HG02623 (cell line): ENCODE results near the gene TBX1.

Experiments used
- ATAC-seq: cut with Tn5 transposase; IDR thresholded peaks from one replicate; pipeline ENCODE4 v1.9.1; 2021; ENCODE audit warnings: moderate library complexity; ENCODE audit not compliant: unreplicated experiment

Gene TBX1

DNA sequence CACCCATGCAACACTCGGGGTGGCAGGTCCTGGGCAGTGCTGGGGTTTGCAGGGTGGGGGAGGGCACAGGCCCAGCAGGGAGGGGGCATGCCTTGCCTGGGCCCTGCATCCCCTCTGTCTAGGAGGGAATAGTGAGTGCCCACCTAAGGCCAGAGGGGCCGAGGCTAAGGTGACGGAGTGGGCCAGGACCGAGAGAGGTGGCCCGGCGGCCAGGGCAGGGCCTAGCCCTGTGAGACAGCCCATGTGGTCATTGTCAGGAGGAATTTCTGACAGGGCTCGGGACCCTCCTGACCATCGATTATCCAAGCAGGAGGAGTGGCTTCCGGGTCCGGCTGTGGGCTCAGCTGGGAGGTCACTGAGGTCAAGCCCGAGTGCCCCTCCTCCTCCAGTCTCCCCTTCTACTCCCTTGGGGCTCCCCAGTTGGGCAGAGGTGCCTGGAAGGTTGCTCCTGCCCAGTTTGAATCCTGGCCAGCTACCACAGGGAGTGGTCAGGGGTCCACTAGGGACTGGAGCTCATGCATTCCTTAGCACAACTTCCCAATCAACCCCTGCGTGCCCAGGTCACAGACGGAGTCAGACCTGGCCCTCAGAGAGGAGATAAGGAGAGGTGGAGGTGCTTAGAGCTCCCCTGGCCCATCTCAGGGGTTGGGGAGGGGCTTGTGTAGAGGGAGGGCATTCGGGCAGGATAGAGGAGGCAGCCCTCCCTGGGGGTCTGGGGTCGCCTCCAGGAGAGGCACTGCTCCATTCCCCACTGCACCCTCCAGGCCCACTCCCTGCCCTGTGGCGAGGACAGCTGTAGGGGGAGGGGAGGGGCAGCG, 22.5 kb upstream of the TBX1 start:
- no peak for ATAC-seq

DNA sequence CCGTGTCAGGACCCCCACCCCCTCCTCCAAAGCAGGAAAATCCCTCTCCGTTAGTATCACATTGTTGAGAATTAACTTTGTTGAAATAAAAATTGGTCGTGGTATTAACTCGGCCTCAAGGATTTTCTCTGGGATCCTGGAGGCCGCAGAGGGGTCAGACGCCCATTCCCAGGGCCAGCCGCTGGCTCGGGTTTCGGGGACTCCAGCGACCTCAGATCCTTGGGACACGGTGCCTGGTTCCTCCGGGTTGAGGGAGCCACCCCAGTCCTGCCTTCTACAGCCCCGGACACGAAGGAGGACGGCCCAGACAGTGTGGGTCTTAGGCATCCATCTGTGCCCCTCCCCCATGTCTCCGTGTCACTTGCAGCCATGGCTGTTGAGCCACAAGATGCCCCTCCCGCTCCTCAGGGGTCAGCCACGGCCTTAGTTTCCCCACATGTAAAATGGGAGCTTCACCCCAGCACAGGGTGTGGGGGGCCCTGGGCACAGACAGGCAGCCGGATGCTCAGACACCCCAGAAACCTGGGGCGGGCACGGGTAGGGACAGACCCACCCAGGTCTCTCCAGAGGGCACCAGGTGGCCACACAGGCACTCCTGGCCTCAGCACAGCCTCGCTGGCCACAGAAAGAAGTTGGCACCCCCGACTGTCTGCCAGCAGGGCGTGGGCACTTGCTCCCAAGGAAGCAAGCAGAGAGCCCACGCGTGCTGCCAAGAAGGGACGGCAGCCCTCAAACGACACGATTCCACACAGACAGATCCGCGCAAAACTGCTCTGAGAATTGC, 21.7 kb upstream of the TBX1 start:
- ATAC-seq: no peak

DNA sequence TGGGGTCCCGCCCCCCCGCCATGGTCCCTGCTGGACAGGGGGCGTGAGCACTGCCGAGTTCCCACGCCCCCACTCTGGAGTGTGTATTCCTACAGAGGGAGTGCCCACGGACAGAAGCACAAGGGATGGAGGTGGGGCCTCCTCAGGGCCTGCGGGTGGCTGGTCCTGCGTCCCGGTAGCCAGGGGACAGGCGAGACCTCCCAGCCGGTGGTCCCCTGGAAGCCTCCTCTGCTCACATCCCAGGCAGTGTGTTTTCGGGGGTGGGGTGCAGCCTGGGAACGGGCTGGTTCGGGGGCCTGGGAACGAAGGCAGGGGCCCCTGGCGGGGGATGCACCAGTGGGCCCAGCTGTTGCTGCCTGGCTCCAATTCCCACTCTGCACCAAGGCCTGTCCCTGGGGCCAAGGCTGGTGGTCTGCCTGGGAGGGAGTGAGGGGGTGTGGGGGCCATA, 21.1 kb upstream of the TBX1 start:
- no peak for ATAC-seq

DNA sequence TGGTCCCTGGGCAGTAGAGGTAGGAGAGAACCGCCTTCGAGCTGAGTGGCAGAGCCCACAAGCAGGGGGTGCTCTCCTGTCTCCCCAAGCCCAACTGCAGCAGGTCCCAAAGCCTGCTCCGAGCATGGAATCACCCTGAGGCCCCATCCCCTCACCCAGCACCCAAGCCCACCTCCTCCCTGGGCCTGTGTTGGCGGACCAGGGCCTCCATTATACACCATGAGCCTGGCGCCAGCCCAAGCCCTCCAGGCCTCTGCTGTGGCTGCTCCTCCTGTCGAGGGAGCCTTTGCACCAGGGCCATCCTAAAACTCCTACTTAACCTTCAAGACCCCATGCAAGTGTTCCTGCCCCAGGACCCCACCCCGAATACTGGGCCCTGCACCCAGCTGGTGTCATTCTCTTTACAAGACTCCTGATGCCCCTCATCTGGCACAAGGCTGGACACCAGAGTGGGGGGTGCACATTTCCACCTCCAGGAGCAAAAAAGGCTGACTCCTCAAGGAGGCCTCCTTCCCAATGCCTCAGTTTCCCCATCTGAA, 20.6 kb upstream of the TBX1 start:
- ATAC-seq: no peak

DNA sequence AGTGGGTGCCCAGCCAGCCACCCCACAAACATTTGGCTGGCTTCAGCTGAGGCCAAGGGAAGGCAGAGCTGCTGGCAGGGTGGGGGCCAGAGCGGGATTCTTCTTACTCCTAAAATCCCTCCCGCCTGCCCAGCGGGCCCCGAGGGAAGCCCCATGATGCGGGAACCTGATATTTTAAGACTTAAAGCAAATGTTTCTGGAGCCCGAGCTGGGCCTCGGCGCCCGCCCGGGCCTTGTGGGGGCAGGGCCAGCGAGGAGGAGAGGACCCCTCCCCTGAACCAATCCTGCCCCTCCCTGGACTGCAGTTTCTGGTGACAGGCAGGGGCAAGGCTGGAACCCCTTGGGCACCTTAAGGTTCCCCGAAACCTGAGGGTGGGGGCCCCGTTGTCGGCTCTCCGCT, 20.0 kb upstream of the TBX1 start:
- ATAC-seq: no peak

DNA sequence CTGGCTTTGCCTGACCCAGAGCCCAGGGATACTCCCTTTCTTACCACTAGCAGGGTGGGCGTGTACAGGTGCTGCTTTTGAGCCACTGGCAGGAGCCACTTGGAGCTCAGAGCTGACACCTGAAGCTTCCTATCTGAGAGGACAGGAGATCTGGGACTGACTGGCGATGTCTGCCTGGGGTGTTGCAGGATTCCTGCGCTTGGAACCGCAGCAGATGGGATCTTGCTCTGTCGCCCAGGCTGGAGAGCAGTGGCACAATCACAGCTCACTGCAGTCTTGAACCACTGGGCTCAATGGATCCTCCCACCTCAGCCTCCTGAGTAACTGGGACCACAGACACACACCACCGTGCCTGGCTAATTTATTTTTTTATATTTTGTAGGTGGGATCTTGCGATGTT, 19.5 kb upstream of the TBX1 start:
- ATAC-seq: no peak

DNA sequence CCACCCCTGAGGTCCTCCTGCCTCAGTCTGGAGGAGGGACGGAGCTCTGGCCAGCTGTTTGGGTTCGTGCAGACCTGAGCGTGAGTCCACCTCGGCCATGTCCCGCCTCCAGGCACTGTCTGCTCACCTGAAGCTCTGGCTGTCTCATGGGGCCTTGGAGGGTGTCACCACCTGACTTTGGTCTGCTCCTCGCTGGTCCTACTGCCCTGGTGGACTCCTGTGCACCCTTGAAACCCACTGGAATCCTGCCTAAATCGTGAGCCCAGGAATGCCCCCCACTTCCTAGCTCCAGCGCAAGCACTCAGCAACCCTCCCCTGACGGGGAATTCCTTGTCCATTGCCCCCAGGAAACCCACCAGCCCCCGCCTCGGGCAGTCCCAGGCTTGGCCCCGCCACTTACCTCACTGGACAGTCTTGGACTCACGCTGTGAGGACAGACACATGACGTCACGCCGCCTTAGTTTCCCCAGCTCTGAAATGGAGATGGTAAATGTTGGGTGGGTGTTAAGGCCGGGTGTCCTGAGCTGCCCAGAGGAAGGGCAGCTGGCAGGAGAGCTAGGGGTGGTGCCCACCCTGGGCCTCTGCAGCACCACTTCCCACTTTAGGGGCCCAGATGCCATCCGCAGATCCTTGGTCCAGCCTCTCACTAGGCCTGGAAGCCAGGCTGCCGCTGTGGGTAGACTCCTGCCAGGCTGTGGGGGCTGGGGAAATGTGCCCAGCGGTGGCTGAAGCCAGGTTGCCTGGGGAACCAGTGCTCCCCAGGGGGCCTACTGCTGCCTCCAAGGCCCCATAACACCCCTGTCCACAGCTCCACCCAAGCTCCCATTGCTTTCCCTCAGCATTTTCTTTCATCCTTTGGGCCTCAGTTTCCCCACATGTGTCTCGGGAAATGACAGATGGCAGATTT, 18.2 kb upstream of the TBX1 start:
- no peak for ATAC-seq

DNA sequence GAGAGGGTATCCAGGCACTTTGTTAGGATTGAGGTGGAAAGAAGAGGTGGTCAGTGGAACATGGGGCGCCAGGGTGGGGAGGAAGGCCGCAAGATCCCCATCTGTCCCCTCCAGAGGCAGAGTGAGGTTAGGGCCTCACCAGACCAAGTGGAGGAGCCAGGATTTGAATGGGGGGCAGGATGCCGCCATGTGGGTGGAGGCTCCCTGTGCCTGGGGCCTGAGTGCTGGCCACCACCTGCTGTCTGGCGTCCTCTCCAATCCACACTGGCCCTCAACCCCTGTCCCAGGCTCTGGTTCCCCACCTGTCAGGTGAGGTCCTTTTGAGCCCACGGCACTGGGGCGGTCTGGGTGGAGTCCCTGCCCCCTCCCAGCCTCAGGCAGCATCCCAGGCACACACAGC, 17.5 kb upstream of the TBX1 start:
- no peak for ATAC-seq

DNA sequence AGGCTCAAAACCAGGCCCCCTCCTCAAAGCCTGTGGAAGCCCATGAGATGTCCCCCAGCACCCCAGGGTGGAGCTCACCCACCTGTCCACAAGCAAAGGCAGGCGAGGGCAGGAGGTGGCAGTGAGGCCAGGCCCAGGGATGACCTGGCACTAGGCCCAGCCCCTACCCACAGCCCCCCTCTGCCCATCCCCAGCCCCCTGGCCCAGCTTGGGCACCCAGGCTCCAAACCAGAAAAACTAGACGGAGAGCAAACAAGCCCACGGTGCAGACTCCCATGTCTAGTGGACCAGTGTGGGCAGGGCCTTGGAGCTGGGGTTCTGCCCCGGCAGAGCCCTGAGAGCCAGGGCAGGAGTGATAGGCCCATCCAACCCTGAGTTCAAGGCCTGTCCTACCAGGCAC, 16.9 kb upstream of the TBX1 start:
- ATAC-seq: no peak

DNA sequence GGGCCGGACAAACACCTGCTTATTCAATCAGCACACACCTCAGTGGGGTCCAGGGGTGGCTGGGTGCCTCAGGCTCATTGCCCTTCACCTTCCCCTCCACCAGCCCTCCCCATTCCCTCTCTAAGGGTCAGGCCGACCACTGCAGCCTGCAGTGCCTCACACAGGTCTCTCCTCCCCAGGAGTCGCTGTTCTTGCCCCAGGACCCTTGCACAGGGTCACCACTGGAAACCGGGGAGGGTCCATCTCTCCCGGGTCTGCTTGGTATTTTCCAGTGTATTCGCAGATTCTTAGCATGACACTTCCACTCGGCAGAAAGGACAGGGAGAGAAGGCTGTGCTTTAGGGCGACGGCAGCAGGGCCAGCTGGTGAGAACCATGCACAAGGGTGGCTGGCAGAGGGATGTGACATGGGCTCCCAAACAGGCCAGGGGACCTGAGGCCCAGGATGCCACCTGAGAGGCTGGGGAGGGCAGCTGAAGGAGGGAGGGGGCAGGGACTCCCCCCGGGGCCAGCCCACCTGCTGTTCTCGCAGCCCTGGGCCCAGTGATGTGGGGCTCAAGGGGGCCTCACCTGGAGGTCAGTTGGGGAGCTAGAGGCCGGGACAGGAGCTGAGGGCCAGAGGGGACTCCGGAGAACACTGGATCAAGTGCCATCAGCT, 16.1 kb upstream of the TBX1 start:
- ATAC-seq: no peak

DNA sequence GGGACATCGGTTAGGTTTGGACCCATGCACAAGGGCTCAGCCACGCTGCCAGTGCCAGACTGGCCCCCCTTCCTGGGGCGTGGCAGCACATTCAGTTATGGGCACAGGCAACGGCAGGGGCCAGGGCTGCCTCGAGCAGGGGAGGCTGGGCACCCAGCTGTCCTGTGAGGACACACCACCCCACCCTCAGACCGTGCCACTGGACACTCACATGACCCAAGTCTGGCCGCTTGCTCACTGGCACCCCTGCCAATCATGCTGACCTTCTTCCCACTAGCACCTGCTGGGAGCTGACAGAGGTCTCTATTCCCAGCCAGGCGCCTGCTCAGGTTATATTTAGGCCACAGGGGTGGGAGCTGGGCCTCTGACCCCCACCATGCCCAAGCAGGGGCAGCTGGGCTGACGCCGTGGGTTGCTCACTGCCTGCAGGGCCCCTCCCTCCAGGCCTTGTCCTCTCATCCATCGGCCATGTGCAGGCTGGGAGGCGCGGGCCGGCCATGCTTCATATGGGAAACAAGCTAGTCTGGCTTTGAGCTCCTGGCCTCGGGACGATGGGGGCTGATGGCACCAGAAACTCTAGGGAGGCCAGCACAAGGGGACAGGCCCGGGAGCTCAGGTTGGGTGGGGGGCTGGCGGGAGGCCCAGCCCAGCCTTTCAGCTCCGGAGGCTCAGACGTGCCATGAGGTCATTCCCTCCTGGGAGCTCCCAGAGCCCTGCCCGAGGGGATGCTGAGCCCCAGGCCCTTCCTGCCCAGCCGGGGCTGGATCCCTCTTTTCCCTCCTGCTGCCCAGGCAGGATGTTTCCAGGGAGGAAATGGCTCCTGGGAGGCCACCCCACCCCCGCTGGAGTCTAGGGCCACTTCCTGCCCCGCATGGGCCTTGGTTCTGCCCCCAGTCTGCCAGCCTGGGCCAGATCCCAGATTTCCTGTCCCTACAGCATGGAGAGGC, 15.2 kb upstream of the TBX1 start:
- no peak for ATAC-seq

DNA sequence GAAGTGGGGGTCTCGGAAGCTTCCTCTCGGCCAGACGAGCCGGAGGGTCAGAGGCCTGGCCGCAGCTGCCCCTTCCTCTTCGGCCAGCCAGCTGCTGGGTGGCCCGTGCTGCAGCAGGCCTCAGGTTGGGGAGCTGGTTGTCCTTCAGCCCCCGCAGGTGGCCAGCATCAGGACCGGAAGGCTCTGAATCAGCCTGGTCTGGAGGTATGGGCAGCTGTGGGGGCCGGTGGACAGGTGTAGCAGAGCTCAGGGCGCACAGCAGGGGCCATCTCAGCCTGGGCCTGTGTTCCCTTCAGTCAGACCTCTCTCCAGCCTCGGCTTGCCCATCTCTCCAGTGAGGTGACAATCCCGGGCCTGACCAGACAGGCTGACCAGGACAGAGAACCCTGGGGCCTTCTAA, 13.9 kb upstream of the TBX1 start:
- ATAC-seq: no peak

DNA sequence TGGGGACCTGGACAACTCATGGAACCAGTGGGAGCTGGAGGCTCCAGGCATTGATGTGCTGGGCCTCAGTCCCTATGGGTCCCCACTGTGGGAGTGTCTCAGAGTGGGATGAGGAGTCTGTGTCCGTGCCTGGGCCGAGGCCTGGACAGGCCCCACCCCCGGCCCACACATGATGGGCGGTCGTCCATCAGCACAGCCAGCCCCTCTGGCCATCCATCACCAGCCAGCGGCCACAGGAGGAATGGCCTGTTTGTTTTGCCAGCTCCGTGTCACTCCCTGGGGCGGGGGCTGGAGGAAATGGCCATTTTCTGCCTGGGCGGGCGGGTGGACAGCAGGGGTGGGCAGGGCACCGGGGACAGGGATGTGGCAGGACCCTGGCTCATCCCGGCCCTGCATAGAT, 13.0 kb upstream of the TBX1 start:
- no peak for ATAC-seq

DNA sequence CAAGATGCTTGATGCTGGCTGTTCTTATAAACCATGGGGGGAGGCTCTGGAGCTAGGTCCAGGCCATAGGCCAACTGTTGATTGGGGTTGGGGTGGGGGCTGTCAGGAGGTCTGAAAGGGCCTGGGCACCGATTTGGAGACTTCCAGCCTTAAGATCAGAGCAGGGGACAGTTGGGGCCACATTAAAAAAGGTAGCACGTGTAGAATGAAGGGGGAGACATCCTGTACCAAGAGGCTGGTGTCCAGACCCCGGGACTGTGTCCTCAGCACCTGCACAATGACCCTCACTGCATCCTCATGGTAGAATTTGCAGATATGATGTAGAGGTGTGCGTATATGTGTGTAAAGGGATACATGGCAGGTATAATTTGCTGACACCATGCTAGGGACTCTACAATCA, 12.4 kb upstream of the TBX1 start:
- no peak for ATAC-seq

DNA sequence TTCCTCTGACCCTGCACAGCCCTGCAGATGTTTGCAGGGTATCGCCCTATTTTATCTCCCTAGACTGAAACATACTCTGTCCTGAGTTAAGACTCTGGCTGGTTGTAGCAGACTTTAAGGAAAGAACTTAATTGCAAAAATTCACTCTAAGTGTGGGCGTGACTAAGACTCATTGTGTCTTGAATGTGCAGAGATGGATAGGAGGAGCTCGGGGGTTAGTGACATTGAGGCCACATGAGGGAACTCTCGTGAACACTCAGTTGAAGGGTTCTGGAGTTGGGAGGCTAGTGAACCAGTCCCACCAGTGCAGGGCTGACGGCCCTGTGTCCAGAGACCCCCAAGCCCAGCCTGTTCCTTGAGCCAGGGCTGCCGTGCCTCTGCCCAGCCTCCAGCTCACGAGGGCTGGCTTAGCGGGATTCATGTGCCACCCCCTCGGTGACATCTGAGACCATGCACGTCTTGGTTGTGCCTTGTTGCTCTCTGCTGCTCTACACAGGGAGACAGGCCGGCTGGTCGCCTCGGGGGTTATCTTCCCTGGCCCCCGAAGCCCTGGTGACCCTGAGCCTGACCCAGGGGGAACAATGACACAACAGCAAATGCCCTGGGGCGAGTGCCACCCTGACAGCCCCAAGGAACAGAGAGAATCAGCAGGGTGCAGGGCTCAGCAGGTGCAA, 11.4 kb upstream of the TBX1 start:
- no peak for ATAC-seq

DNA sequence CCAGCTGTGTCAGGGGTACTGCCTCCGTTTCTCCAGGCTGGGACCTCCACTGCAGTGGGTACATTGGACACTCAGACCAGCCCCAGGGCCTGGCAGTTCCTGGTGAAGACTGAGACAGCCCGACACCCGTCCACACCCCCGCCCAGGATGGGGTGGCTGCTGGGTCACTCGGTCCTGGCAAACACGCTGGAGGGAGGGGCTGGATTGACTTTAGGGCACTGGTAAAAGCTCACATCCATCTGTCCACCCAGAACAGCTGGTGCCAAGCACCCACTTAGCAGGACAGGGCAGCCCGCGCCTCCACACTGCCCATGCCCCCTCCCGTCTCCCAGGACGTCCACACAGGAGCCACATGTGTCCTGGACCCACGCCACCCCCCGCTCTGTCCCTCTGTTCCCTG, 10.7 kb upstream of the TBX1 start:
- ATAC-seq: no peak

DNA sequence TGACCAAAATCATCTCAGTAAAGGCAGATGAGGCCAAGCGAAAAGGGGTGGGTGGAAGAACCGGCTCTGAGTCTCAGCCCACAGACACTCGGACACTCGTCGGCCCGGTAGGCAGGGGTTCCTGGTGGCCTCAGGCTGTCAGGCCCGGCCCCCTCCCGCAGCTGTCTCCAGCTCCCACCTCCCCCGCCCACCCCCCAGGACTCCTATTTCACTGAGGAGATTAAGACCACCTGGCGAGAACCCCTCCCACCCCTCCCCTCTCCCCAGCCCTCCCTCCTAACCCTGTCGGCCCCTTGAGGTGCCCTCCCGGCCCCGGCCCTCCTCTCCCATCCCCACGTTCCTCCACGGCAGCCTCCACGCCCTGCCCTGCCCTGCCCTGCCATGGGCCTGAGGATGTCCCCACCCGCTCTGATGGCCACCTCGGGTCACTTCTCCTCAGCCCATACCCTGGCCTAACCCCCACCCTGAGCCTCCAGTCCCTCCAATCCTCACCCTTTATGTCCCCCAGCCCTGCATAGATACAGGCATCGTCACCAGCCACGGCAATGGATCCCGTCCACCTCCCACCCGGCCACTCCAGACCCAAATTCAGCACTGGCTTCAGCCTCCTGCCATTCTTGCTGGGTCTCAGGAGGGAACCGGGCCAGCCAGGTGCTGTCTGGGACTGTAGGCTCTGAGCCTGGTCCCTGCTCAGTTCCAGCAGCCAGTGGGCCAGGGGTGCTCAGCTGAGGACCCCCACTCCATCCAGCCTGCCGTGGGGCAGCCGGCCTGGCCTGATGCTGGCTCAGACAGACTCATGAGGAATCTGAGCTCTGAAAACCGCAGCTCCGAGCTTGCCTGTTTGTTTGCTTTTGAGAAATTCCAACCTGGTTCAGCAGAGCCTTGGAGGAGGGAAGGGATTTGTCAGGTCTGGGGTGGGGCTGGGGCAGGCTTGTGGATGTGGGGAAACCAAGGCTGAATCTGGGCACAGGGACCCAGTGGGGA, 9.8 kb upstream of the TBX1 start:
- ATAC-seq: no peak
